HG03354 (cell line): ENCODE data around the gene MACF1.
A peak's percentile ranks its signal among the peaks of the same experiment; 100 is the strongest.
"Not testable (repeated sequence)": the region's sequence is repeated elsewhere in the genome, so short reads cannot be mapped to it uniquely, and the experiment has no call there.

Experiments
- ATAC-seq: cut with Tn5 transposase; IDR thresholded peaks from one replicate; pipeline ENCODE4 v1.9.1; 2021; ENCODE audit warnings: mild to moderate bottlenecking; ENCODE audit not compliant: unreplicated experiment, poor library complexity, severe bottlenecking

The MACF1 gene

GRCh38 chr1:39497585-39497984, 293.1 kb downstream of the MACF1 start:
- no peak for ATAC-seq

GRCh38 chr1:39498096-39498710, 293.7 kb downstream of the MACF1 start:
- ATAC-seq = not testable (repeated sequence)

GRCh38 chr1:39498821-39499220, 294.3 kb downstream of the MACF1 start:
- ATAC-seq = not testable (repeated sequence)

GRCh38 chr1:39499668-39500067, 295.2 kb downstream of the MACF1 start:
- no peak for ATAC-seq

GRCh38 chr1:39500862-39501389, 296.4 kb downstream of the MACF1 start:
- ATAC-seq = no peak

GRCh38 chr1:39501666-39502065, 297.2 kb downstream of the MACF1 start:
- ATAC-seq = no peak

GRCh38 chr1:39504436-39504835, 299.9 kb downstream of the MACF1 start:
- ATAC-seq = not testable (repeated sequence)

- ATAC-seq = no peak
Observed at GRCh38 chr1:39505289-39505688, 300.8 kb downstream of the MACF1 start.

- no peak for ATAC-seq
Observed at GRCh38 chr1:39507230-39507928, 302.9 kb downstream of the MACF1 start.

- ATAC-seq = no peak
Observed at GRCh38 chr1:39508266-39508665, 303.8 kb downstream of the MACF1 start.

GRCh38 chr1:39508857-39509305, 304.4 kb downstream of the MACF1 start:
- peak; percentile 31 for ATAC-seq

GRCh38 chr1:39509360-39510009, 305.0 kb downstream of the MACF1 start:
- peak; percentile 63 for ATAC-seq

- ATAC-seq = not testable (repeated sequence)
Observed at GRCh38 chr1:39510570-39511186, 306.2 kb downstream of the MACF1 start.

- ATAC-seq = not testable (repeated sequence)
Observed at GRCh38 chr1:39511477-39511876, 307.0 kb downstream of the MACF1 start.

- ATAC-seq = not testable (repeated sequence)
Observed at GRCh38 chr1:39512234-39512847, 307.8 kb downstream of the MACF1 start.

GRCh38 chr1:39514710-39515124, 310.2 kb downstream of the MACF1 start:
- ATAC-seq = peak; percentile 36

GRCh38 chr1:39515131-39516086, 310.9 kb downstream of the MACF1 start:
- peak; percentile 48 for ATAC-seq

- ATAC-seq = not testable (repeated sequence)
Observed at GRCh38 chr1:39516841-39517240, 312.3 kb downstream of the MACF1 start.

GRCh38 chr1:39517936-39518335, 313.4 kb downstream of the MACF1 start:
- ATAC-seq = not testable (repeated sequence)
